Measurements from ENCODE around the gene TSPAN11. TPM values are rescaled to one million over a fixed set of nuclear protein-coding genes. Genes with fewer than 3 reads are reported as not detected.

Gene TSPAN11
- total and polyA plus RNA-seq, 2 of the 4 experiments (the other 2 are of a cell fraction), result 0.18 to 0.26 TPM

DNA sequence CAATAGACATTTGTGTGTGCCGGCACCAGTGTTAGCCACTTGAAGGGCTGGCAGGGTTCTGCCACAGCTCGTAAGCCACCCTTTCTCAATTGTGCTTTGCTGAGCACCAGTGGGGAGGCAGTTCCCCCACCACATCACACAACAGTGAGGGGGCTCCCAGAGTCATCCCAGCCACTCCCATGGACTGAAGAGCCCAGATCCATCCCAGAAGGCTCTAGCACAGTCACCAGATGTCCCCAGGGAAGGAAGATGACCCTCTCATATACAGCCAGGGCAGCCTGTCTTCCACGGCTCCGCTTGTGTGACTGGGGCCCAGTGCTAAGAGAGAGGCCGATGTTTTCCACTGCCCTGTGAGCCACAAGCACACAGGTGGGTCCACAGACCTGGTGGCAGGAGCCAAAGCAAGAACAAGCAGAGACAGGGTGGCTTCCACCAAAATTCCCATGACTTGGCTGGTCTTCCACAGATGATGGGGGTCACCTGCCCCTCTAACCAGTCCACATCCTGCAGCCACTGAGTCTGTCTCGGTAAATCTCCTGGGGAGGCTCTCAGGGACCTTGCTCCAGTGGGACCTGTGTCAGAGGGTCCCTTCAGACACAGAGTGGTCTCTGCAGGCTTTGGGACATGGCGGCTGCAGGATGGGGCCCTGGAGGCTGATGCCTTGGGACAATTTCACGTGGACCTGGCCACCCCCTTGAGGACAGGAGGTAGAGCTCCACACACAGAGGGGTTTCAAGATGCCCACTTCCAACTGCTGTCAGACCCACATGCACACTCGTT is 75.2 kb downstream of the TSPAN11 start (continued):
- no peak for TF ChIP-seq POLR2A (IDR thresholded peaks at IDR 0.05; ENCODE audit: low read depth, low read length)

DNA sequence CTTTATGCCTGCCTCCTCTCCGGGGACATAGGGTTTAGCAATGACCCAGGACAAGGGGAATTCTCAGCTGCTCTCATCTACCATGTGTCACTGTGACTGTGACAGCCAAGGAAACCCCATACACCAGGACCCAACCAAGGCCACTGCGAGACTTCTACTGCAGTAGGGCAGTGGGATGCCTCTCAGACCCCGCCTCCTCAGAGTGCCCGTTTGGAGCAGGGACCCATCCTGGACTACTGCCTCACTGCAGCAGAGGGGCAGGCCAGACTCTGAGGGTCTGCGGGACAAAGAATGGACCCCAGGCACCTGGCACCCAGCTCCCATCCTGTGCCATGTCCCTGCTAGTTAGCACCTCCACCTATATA is 75.8 kb downstream of the TSPAN11 start:
- Histone ChIP-seq H3K18ac (ENCODE audit: low read depth, low read length) (no peak overlapping the region), H2AK5ac (ENCODE audit: low read depth, low read length) (peak overlapping the region; percentile 9; the same call in 1 of the 2 replicates), H2BK120ac (ENCODE audit: low read depth, low read length) (peak overlapping the region; percentile 78), H2BK15ac (ENCODE audit: low read depth, low read length) (no peak overlapping the region; the same call in 2 of the 3 replicates), H4K20me1 (ENCODE audit: insufficient read depth, low read length) (no peaks in the 10 kb centered on the region; the same call in 1 of the 2 replicates), H3K36me3 (ENCODE audit: control insufficient read depth, insufficient read depth, low read length) (no peaks in the 10 kb centered on the region), H2AK9ac (replicated peaks; ENCODE audit: low read depth, low read length, poor library complexity) (no peak overlapping the region), H3K27me3 (ENCODE audit: control insufficient read depth, insufficient read depth, low read length) (peaks cover 1% of the 10 kb centered on the region; the same call in 1 of the 2 replicates), H2BK20ac (ENCODE audit: low read depth, low read length) (peak overlapping the region; percentile 41; the same call in 1 of the 2 replicates), H3K23ac (ENCODE audit: low read depth, low read length) (no peak overlapping the region), H3K4me2 (ENCODE audit: low read depth, low read length) (no peak overlapping the region), H3K4ac (ENCODE audit: low read depth, low read length) (peak overlapping the region; percentile 56; the same call in 1 of the 2 replicates), H3K9me1 (ENCODE audit: insufficient read depth, low read length) (peaks cover 24% of the 10 kb centered on the region; the same call in 1 of the 2 replicates), H4K5ac (ENCODE audit: low read depth, low read length) (no peak overlapping the region), H3K27ac (ENCODE audit: insufficient read depth, low read length) (no peak overlapping the region), H2BK5ac (ENCODE audit: low read depth, low read length, poor library complexity, severe bottlenecking) (no peak overlapping the region), H4K8ac (ENCODE audit: low read depth in 2 of 2, low read length in 2 of 2) (no peak overlapping the region), H3K9ac (ENCODE audit: low read depth, low read length) (no peak overlapping the region), H3K56ac (ENCODE audit: extremely low read depth, insufficient read depth, low read length) (no peak overlapping the region), H3K79me1 (ENCODE audit: low read depth in 1 of 2, low read length in 2 of 2) (no peaks in the 10 kb centered on the region), H3K14ac (replicated peaks; ENCODE audit: low read depth, low read length) (peak overlapping the region; percentile 59; the same call in 1 of the 2 replicates), H3K4me1 (ENCODE audit: control insufficient read depth, insufficient read depth, low read length) (peaks cover 11% of the 10 kb centered on the region), H3K9me3 (ENCODE audit: control insufficient read depth, insufficient read depth, low read length) (no peaks in the 10 kb centered on the region), H2AFZ (replicated peaks; ENCODE audit: low read length, poor library complexity) (no peak overlapping the region), H3K4me3 (ENCODE audit: insufficient read depth, low read depth, low read length) (no peak overlapping the region), H4K91ac (ENCODE audit: insufficient read depth, low read depth, low read length) (no peak overlapping the region)
- CTCF ChIA-PET, result no interaction called here
- TF ChIP-seq, protein P1, sequence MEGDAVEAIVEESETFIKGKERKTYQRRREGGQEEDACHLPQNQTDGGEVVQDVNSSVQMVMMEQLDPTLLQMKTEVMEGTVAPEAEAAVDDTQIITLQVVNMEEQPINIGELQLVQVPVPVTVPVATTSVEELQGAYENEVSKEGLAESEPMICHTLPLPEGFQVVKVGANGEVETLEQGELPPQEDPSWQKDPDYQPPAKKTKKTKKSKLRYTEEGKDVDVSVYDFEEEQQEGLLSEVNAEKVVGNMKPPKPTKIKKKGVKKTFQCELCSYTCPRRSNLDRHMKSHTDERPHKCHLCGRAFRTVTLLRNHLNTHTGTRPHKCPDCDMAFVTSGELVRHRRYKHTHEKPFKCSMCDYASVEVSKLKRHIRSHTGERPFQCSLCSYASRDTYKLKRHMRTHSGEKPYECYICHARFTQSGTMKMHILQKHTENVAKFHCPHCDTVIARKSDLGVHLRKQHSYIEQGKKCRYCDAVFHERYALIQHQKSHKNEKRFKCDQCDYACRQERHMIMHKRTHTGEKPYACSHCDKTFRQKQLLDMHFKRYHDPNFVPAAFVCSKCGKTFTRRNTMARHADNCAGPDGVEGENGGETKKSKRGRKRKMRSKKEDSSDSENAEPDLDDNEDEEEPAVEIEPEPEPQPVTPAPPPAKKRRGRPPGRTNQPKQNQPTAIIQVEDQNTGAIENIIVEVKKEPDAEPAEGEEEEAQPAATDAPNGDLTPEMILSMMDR (conservative IDR thresholded peaks at IDR 0.05; ENCODE audit: low read depth, low read length), result no peak
- no peak for TF ChIP-seq NFE2L2 (IDR thresholded peaks at IDR 0.05; ENCODE audit: low read depth, low read length)
- TF ChIP-seq POLR2A (IDR thresholded peaks at IDR 0.05; ENCODE audit: low read depth, low read length), result no peak
- no peak for TF ChIP-seq RAD21 (IDR thresholded peaks at IDR 0.05; ENCODE audit: low read length)
- no peak for TF ChIP-seq BHLHE40 (IDR thresholded peaks at IDR 0.05; ENCODE audit: low read depth, low read length)
- TF ChIP-seq RCOR1 (IDR thresholded peaks at IDR 0.05; ENCODE audit: insufficient replicate concordance, low read length), result no peak
- no peak for TF ChIP-seq MAZ (IDR thresholded peaks at IDR 0.05; ENCODE audit: borderline replicate concordance, low read depth, low read length)
- in situ Hi-C loops (cut with MboI; ENCODE audit: low sequenced_read_pairs) (no loop called here), intact Hi-C loops (cut with micrococcal nuclease) (no loop called here), dilution Hi-C loops (cut with HindIII; ENCODE audit: low sequenced_read_pairs, unreplicated experiment) (no loop called here)
- BruUV-seq (replicated peaks), result no TSS peak
- no peak for DNase-seq
- POLR2A ChIA-PET (ENCODE audit: unreplicated experiment), result no interaction called here
- WGBS, 2 experiments (ENCODE audit: extremely low coverage in 2 of 2, insufficient read length in 1 of 2), result 76% methylated on average over 2 of the region's 5 CpGs; no CpG with 5 or more reads in 1 of the 2 experiments
- ATAC-seq (ENCODE audit: low read depth), result no peak

All from IMR-90 (cell line).